NB4 (cell line): ENCODE measurements around the gene KSR1.

Source experiments
- CTCF ChIP-seq: IDR thresholded peaks from one replicate; pipeline ENCODE4 v1.5.1; 2012; ENCODE audit warnings: low read depth, low read length
- POLR2A ChIP-seq: IDR thresholded peaks from 2 replicates; pipeline ENCODE4 v1.6.1; 2011; ENCODE audit warnings: mild to moderate bottlenecking; ENCODE audit not compliant: insufficient read length; ENCODE audit errors: extremely low read depth

DNA sequence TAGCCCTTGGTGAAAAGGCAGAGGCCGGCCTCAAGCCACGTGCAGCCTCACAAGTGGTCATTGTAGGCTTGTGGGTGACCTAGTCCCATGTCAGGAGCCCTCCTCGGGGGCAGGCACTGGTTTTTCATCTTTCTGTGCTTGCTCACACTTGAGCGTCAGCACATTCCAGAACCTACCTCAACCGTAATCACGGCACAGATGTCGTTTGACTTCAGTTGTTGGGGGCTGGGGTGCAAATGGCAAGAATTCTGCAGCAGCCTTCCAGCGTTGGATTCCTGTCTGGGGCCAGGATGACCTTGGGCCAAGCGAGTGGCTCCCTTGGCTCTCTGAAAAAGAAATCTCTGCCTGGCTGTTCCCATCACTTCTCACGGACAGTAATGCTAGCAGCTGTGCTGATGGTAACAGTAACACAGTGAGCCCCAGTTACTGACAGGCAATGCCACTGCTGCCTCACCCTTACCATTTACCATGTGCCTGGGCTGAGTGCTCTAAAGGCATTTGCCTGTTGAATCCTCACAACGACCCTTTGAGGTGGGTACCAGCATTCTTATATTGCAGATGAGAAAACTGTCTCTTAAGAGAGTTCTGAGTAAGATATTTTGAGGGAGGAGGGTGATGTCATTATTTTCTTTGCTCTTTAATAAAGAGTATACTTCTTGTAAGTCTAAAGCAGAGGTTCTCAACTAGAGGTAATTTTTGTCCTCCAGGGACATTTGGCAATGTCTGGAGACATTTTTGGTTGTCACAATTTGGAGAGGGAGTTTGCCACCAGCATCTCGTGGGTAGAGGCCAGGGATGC lies 46.5 kb downstream of the KSR1 start:
- TF ChIP-seq CTCF, result no peak
- no peak for TF ChIP-seq POLR2A
